H9 (cell line): Measurements from ENCODE around the gene AZI2. TPM values are rescaled to one million over a fixed set of nuclear protein-coding genes. Genes with fewer than 3 reads are reported as not detected.
A peak's percentile ranks its signal among the peaks of the same experiment; 100 is the strongest.

Experiments used
- DNase-seq: peaks from one replicate; pipeline ENCODE4 v3.0.0-alpha.2; 2017
- H2AFZ ChIP-seq: one replicate; pipeline ENCODE4 v1.6.1; 2013; ENCODE audit warnings: mild to moderate bottlenecking, low read length, control low read depth, moderate library complexity
- H2AK5ac ChIP-seq: 2 replicates; pipeline ENCODE4 v1.6.1; 2013; ENCODE audit warnings: low read length, control low read depth, mixed read lengths; ENCODE audit not compliant: insufficient read length
- H2BK120ac ChIP-seq: one replicate; pipeline ENCODE4 v1.6.1; 2013; ENCODE audit warnings: low read depth, mild to moderate bottlenecking, low read length, control low read depth, inconsistent platforms; ENCODE audit not compliant: poor library complexity, severe bottlenecking
- H2BK12ac ChIP-seq: 2 replicates; pipeline ENCODE4 v1.6.1; 2013; ENCODE audit warnings: low read length, control low read depth, mixed read lengths, low read depth; ENCODE audit not compliant: insufficient read length
- H2BK15ac ChIP-seq: 2 replicates; pipeline ENCODE4 v1.6.1; 2013; ENCODE audit warnings: low read depth, low read length, control low read depth
- H2BK20ac ChIP-seq: one replicate; pipeline ENCODE4 v1.6.1; 2013; ENCODE audit warnings: low read depth, mild to moderate bottlenecking, low read length, control low read depth, inconsistent platforms; ENCODE audit not compliant: poor library complexity, severe bottlenecking
- H2BK5ac ChIP-seq: 2 replicates; pipeline ENCODE4 v1.6.1; 2013; ENCODE audit warnings: low read length, control low read depth, mixed read lengths; ENCODE audit not compliant: insufficient read length
- H3K14ac ChIP-seq: 2 replicates; pipeline ENCODE4 v1.6.1; 2013; ENCODE audit warnings: low read length, control low read depth; ENCODE audit not compliant: insufficient read depth
- H3K18ac ChIP-seq: 2 replicates; pipeline ENCODE4 v1.6.1; 2013; ENCODE audit warnings: low read depth, mild to moderate bottlenecking, mixed read lengths, low read length, control low read depth; ENCODE audit not compliant: insufficient read length
- H3K23ac ChIP-seq: 2 replicates; pipeline ENCODE4 v1.6.1; 2013; ENCODE audit warnings: low read length, control low read depth, mixed read lengths, low read depth; ENCODE audit not compliant: insufficient read length
- H3K23me2 ChIP-seq: 2 replicates; pipeline ENCODE4 v1.6.1; 2013; ENCODE audit warnings: low read depth, mild to moderate bottlenecking, mixed read lengths, low read length, control low read depth; ENCODE audit not compliant: insufficient read length, poor library complexity, severe bottlenecking
- H3K27ac ChIP-seq: 2 replicates; pipeline ENCODE4 v1.5.1; 2013; ENCODE audit warnings: low read length, control low read depth, mixed read lengths, low read depth; ENCODE audit not compliant: insufficient read length
- H3K27me3 ChIP-seq: 2 replicates; pipeline ENCODE4 v1.6.1; 2013; ENCODE audit warnings: low read length, control low read depth, inconsistent platforms; ENCODE audit not compliant: insufficient read depth
- H3K4ac ChIP-seq: 2 replicates; pipeline ENCODE4 v1.6.1; 2013; ENCODE audit warnings: low read depth, mild to moderate bottlenecking, control low read depth, inconsistent platforms, low read length, moderate library complexity
- H3K4me1 ChIP-seq: 2 replicates; pipeline ENCODE4 v1.6.1; 2013; ENCODE audit warnings: low read length, control low read depth, inconsistent platforms; ENCODE audit not compliant: insufficient read depth
- H3K4me2 ChIP-seq: 2 replicates; pipeline ENCODE4 v1.6.1; 2013; ENCODE audit warnings: low read length, control low read depth, mixed read lengths; ENCODE audit not compliant: insufficient read length, insufficient read depth
- H3K56ac ChIP-seq: 2 replicates; pipeline ENCODE4 v1.6.1; 2013; ENCODE audit warnings: low read depth, mild to moderate bottlenecking, mixed read lengths, low read length, control low read depth; ENCODE audit not compliant: insufficient read length
- H3K79me1 ChIP-seq: 2 replicates; pipeline ENCODE4 v1.6.1; 2013; ENCODE audit warnings: low read depth, mild to moderate bottlenecking, moderate library complexity, low read length, control low read depth, inconsistent platforms; ENCODE audit not compliant: insufficient read depth, poor library complexity, severe bottlenecking
- H3K79me2 ChIP-seq: 2 replicates; pipeline ENCODE4 v1.6.1; 2013; ENCODE audit warnings: low read length, control low read depth, inconsistent platforms; ENCODE audit not compliant: insufficient read depth
- H3K9ac ChIP-seq: 2 replicates; pipeline ENCODE4 v1.6.1; 2013; ENCODE audit warnings: low read length, control low read depth, mixed read lengths; ENCODE audit not compliant: insufficient read length; ENCODE audit errors: extremely low read depth
- H3K9me3 ChIP-seq: one replicate; pipeline ENCODE4 v1.6.1; 2013; ENCODE audit warnings: low read depth, low read length, inconsistent platforms; ENCODE audit not compliant: control insufficient read depth
- H3T11ph ChIP-seq: one replicate; pipeline ENCODE4 v1.6.1; 2013; ENCODE audit warnings: mild to moderate bottlenecking, low read length, control low read depth, inconsistent platforms
- H4K20me1 ChIP-seq: one replicate; pipeline ENCODE4 v1.6.1; 2013; ENCODE audit not compliant: control insufficient read depth, insufficient read length, insufficient read depth
- H4K5ac ChIP-seq: 2 replicates; pipeline ENCODE4 v1.6.1; 2013; ENCODE audit warnings: low read depth, mild to moderate bottlenecking, mixed read lengths, low read length, control low read depth; ENCODE audit not compliant: insufficient read length
- H4K8ac ChIP-seq: replicated peaks from 2 replicates; pipeline ENCODE4 v1.6.1; 2013; ENCODE audit warnings: low read length, control low read depth, mixed read lengths, low read depth; ENCODE audit not compliant: insufficient read length
- H4K91ac ChIP-seq: 2 replicates; pipeline ENCODE4 v1.6.1; 2013; ENCODE audit warnings: low read depth, mild to moderate bottlenecking, moderate library complexity, mixed read lengths, low read length, control low read depth; ENCODE audit not compliant: insufficient read length
- H3K27ac Mint-ChIP-seq, 3 experiments: 2 replicates in 2 of 3; 3 replicates in 1 of 3; pipeline ENCODE4 v1.8.0; 2020 to 2021; ENCODE audit warnings: mixed read lengths in 3 of 3, mild to moderate bottlenecking in 1 of 3, moderate library complexity in 1 of 3
- H3K27me3 Mint-ChIP-seq: 2 replicates; pipeline ENCODE4 v1.8.0; 2021; ENCODE audit warnings: low read depth, mild to moderate bottlenecking, moderate library complexity, mixed read lengths
- H3K36me3 Mint-ChIP-seq, 3 experiments: 2 replicates in 2 of 3; 3 replicates in 1 of 3; pipeline ENCODE4 v1.8.0; 2020 to 2021; ENCODE audit warnings: low read depth in 3 of 3, mixed read lengths in 3 of 3; ENCODE audit not compliant: insufficient read depth in 1 of 3
- H3K4me1 Mint-ChIP-seq, 2 experiments: 2 replicates each; pipeline ENCODE4 v1.8.0; 2020; ENCODE audit warnings: mixed read lengths in 2 of 2
- H3K4me3 Mint-ChIP-seq, 2 experiments: 2 replicates in 1 of 2; 3 replicates in 1 of 2; pipeline ENCODE4 v1.8.0; 2020 to 2021; ENCODE audit warnings: mild to moderate bottlenecking in 2 of 2, mixed read lengths in 2 of 2, moderate library complexity in 1 of 2
- H3K9me3 Mint-ChIP-seq, 2 experiments: 2 replicates in 1 of 2; 3 replicates in 1 of 2; pipeline ENCODE4 v1.8.0; 2020; ENCODE audit warnings: mild to moderate bottlenecking in 2 of 2, mixed read lengths in 2 of 2, moderate library complexity in 1 of 2
- CTCF ChIP-seq: fragments of 200-600 bp; sonication (generic); conservative IDR thresholded peaks from 3 replicates; pipeline ENCODE4 v1.8.0; 2021; ENCODE audit warnings: antibody characterized with exemption, mild to moderate bottlenecking
- WGBS: extraction: QIAGEN DNeasy Blood & Tissue Kit; methylation state at CpG from one replicate; pipeline ENCODE4 v1.1.7; 2013; ENCODE audit warnings: missing lambda C conversion rate, low lambda C conversion rate, mixed read lengths; ENCODE audit not compliant: insufficient read length; ENCODE audit errors: extremely low coverage; 5-methylcytosine and 5-hydroxymethylcytosine counted together
- total RNA-seq: library from RNA; stranded (reverse); gene quantifications from 2 replicates; pipeline ENCODE4 v1.2.1, GENCODE V29; 2021

AZI2 gene
- total RNA-seq, 1 experiment from 2014 or later, result 36.7 TPM

GRCh38 chr3:28290863-28291300 is 57.7 kb downstream of the AZI2 start:
- Histone ChIP-seq H3K56ac (no peak overlapping the region), H3K79me1 (no peaks in the 10 kb centered on the region), H4K5ac (no peak overlapping the region), H3K9ac (no peak overlapping the region), H2BK12ac (no peak overlapping the region), H3K4me2 (no peak overlapping the region), H3K23me2 (no peaks in the 10 kb centered on the region), H3K9me3 (peaks cover 6% of the 10 kb centered on the region), H2BK15ac (no peak overlapping the region), H3K18ac (no peak overlapping the region), H3K27ac (no peak overlapping the region), H3K79me2 (no peaks in the 10 kb centered on the region), H2BK5ac (no peak overlapping the region), H3K23ac (no peak overlapping the region), H4K8ac (no peak overlapping the region), H3K4ac (no peak overlapping the region), H4K91ac (no peak overlapping the region), H4K20me1 (no peaks in the 10 kb centered on the region), H2AFZ (no peak overlapping the region), H3K14ac (no peak overlapping the region), H3K27me3 (no peaks in the 10 kb centered on the region), H3K4me1 (no peaks in the 10 kb centered on the region), H2AK5ac (peak overlapping the region; percentile 83), H2BK120ac (no peak overlapping the region), H3T11ph (no peak overlapping the region), H2BK20ac (no peak overlapping the region)
- Mint-ChIP-seq H3K27me3 (no peaks in the 10 kb centered on the region), H3K4me1 (peaks cover 7 to 15% of the 10 kb centered on the region in 2 experiments), H3K36me3 (peaks cover 9 to 18% (median 10%) of the 10 kb centered on the region in 3 experiments), H3K9me3 (peaks cover 2 to 3% of the 10 kb centered on the region in 2 experiments; a peak in 2 of 5 replicates), H3K4me3 (no peak overlapping the region), H3K27ac (0 out of 7 replicates have a peak overlapping the region, but pooled peaks of 1 of the 3 experiments have one; percentile 55)
- TF ChIP-seq CTCF, result no peak
- no CpG with 5 or more reads among the region's 1 CpG for WGBS
- no peak for DNase-seq
